ENCODE data around the gene MBD6. TPM values are rescaled to one million over a fixed set of nuclear protein-coding genes. Genes with fewer than 3 reads are reported as not detected.
"Not testable (repeated sequence)": the region's sequence is repeated elsewhere in the genome, so short reads cannot be mapped to it uniquely, and the experiment has no call there.

The MBD6 gene
- total and polyA plus RNA-seq, 2 donors = 5.6 to 60.5 TPM

DNA sequence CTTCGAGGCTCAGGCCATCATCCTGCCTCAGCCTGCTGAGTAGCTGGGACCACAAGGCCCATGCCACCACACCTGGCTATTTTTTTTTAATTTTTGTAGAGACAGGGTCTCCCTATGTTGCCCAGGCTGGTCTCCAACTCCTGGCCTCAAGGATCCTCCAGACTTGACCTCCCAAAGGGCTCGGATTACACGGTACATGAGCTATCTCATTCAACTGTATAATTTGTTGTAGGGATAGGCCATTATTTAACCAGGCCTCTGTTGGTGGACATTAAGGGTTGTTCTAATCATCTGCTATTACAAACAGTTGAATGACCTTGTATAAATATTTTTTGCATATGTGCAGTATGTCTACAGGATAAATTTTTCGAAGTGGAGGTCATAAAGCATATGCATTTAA, 36.2 kb downstream of the MBD6 start:
- no peaks in the 10 kb centered on the region for H3K36me3 ChIP-seq (ENCODE audit: control insufficient read depth in 2 of 2, insufficient read depth in 2 of 2, low read length in 1 of 2)
- DNase-seq (ENCODE audit: low read depth in 6 of 9, low spot score in 9 of 9) = no peak
- H3K9me3 ChIP-seq (ENCODE audit: control insufficient read depth in 2 of 2, insufficient read depth in 1 of 2, low read length in 1 of 2) = peaks cover 0 to 2% of the 10 kb centered on the region in 2 donors
- H3K4me1 ChIP-seq (ENCODE audit: control insufficient read depth in 2 of 2, insufficient read depth in 2 of 2, low read length in 2 of 2) = no peaks in the 10 kb centered on the region
- no peak overlapping the region for H3K4me3 ChIP-seq (ENCODE audit: low read length in 2 of 2)
- H3K27me3 ChIP-seq (ENCODE audit: control insufficient read depth in 2 of 2, insufficient read depth in 1 of 2, low read length in 1 of 2) = peaks cover 0 to 28% of the 10 kb centered on the region in 2 donors
- 92% methylated on average over 4 of the region's 4 CpGs for WGBS
- H3K27ac ChIP-seq (ENCODE audit: low read depth in 1 of 2, low read length in 1 of 2) = no peak overlapping the region

DNA sequence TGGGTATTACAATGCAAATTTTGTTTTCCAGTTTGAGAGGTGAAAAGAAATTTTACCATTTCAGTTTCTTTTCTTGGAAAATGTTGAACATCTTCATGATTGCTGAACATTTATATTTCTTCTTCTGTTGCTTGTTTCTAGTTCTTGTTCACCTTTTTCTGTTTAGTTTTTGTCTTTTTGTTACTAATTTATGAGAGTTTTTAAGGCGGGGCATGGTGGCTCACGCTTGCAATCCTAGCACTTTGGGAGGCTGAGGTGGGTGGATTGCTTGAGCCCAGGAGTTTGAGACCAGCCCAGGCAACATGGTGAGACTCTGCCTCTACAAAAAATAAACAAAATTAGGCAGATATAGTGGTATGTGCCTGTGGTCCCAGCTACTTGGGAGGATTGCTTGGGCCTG, 37.9 kb downstream of the MBD6 start:
- DNase-seq (ENCODE audit: low read depth in 6 of 9, low spot score in 9 of 9) = no peak
- H3K9me3 ChIP-seq (ENCODE audit: control insufficient read depth in 2 of 2, insufficient read depth in 1 of 2, low read length in 1 of 2) = no peaks in the 10 kb centered on the region
- H3K4me3 ChIP-seq (ENCODE audit: low read length in 2 of 2) = no peak overlapping the region
- H3K36me3 ChIP-seq (ENCODE audit: control insufficient read depth in 2 of 2, insufficient read depth in 2 of 2, low read length in 1 of 2) = no peaks in the 10 kb centered on the region
- 94% methylated on average over 2 of the region's 2 CpGs for WGBS
- H3K27me3 ChIP-seq (ENCODE audit: control insufficient read depth in 2 of 2, insufficient read depth in 1 of 2, low read length in 1 of 2) = peaks cover 0 to 24% of the 10 kb centered on the region in 2 donors
- no peaks in the 10 kb centered on the region for H3K4me1 ChIP-seq (ENCODE audit: control insufficient read depth in 2 of 2, insufficient read depth in 2 of 2, low read length in 2 of 2)
- no peak overlapping the region for H3K27ac ChIP-seq (ENCODE audit: low read depth in 1 of 2, low read length in 1 of 2)

DNA sequence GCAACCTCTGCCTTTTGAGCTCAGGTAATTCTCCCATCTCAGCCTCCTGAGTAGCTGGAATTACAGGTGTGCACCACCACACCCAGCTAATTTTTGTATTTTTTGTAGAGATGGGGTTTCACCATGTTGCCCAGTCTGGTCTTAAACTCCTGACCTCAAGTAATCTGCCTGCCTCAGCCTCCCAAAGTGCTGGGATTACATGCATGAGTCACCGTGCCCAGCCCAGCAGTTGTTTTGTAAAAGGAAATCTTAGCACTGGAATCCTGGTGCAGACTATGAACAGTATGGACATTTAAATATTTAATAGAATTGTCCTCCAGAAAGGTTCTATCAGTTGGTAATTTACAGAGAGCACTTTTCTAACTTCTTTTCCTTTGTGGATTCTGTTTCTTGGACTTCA, 38.5 kb downstream of the MBD6 start:
- 97% methylated on average over 1 of the region's 1 CpG for WGBS
- not testable (repeated sequence) for H3K4me3 ChIP-seq (ENCODE audit: low read length in 2 of 2); DNase-seq (ENCODE audit: low read depth in 6 of 9, low spot score in 9 of 9); H3K27ac ChIP-seq (ENCODE audit: low read depth in 1 of 2, low read length in 1 of 2); H3K4me1 ChIP-seq (ENCODE audit: control insufficient read depth in 2 of 2, insufficient read depth in 2 of 2, low read length in 2 of 2); H3K36me3 ChIP-seq (ENCODE audit: control insufficient read depth in 2 of 2, insufficient read depth in 2 of 2, low read length in 1 of 2); H3K9me3 ChIP-seq (ENCODE audit: control insufficient read depth in 2 of 2, insufficient read depth in 1 of 2, low read length in 1 of 2)
- peaks cover 0 to 24% of the 10 kb centered on the region in 2 donors for H3K27me3 ChIP-seq (ENCODE audit: control insufficient read depth in 2 of 2, insufficient read depth in 1 of 2, low read length in 1 of 2)

DNA sequence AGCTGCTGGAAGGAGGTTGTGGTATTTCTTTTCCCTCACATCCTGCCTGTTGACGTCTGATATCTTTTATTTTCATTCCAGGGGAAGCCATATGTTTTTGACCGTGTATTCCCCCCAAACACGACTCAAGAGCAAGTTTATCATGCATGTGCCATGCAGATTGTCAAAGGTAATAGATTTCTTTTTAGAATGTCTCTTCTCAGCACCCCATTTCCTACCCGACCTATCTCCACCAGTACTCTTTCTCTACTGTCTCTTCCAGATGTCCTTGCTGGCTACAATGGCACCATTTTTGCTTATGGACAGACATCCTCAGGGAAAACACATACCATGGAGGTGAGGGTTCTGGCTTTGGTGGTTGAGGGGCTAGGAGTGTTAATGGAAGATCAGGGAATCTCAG, 40.7 kb downstream of the MBD6 start:
- Histone ChIP-seq H3K36me3 (ENCODE audit: control insufficient read depth in 2 of 2, insufficient read depth in 2 of 2, low read length in 1 of 2) (no peaks in the 10 kb centered on the region), H3K9me3 (ENCODE audit: control insufficient read depth in 2 of 2, insufficient read depth in 1 of 2, low read length in 1 of 2) (no peaks in the 10 kb centered on the region), H3K4me1 (ENCODE audit: control insufficient read depth in 2 of 2, insufficient read depth in 2 of 2, low read length in 2 of 2) (no peaks in the 10 kb centered on the region), H3K4me3 (ENCODE audit: low read length in 2 of 2) (no peak overlapping the region), H3K27me3 (ENCODE audit: control insufficient read depth in 2 of 2, insufficient read depth in 1 of 2, low read length in 1 of 2) (peaks cover 0 to 24% of the 10 kb centered on the region in 2 donors), H3K27ac (ENCODE audit: low read depth in 1 of 2, low read length in 1 of 2) (no peak overlapping the region)
- no peak for DNase-seq (ENCODE audit: low read depth in 6 of 9, low spot score in 9 of 9)
- 19% methylated on average over 4 of the region's 4 CpGs for WGBS

DNA sequence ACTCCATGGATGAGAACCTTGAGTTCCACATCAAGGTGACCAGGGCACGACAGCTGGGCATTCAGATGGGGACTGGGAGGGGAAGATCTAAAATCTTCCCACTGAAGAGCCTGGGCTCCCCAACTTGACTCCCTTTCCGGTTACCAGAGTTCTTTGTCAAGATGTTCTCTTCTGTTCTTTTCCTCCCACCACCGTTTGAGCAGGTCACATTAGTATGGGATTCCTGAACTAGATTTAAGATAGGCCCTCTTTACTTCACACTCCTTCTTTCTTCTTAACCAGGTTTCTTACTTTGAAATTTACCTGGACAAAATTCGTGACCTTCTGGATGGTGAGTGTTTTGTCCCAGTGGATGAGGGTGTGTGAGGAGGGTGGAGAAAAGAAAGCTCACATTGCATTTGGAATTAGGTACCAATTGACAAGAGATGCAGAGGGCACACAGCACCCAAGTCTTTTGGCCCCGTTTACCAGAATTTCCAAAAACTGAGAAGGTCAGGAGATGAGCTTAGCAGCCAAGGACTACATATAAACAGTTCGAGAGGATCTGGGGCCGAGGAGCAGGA, 41.6 kb downstream of the MBD6 start:
- Histone ChIP-seq H3K27me3 (ENCODE audit: control insufficient read depth in 2 of 2, insufficient read depth in 1 of 2, low read length in 1 of 2) (peaks cover 0 to 29% of the 10 kb centered on the region in 2 donors), H3K27ac (ENCODE audit: low read depth in 1 of 2, low read length in 1 of 2) (no peak overlapping the region), H3K4me3 (ENCODE audit: low read length in 2 of 2) (no peak overlapping the region), H3K4me1 (ENCODE audit: control insufficient read depth in 2 of 2, insufficient read depth in 2 of 2, low read length in 2 of 2) (no peaks in the 10 kb centered on the region), H3K36me3 (ENCODE audit: control insufficient read depth in 2 of 2, insufficient read depth in 2 of 2, low read length in 1 of 2) (no peaks in the 10 kb centered on the region), H3K9me3 (ENCODE audit: control insufficient read depth in 2 of 2, insufficient read depth in 1 of 2, low read length in 1 of 2) (no peaks in the 10 kb centered on the region)
- 94% methylated on average over 7 of the region's 7 CpGs for WGBS
- DNase-seq (ENCODE audit: low read depth in 6 of 9, low spot score in 9 of 9) = no peak

DNA sequence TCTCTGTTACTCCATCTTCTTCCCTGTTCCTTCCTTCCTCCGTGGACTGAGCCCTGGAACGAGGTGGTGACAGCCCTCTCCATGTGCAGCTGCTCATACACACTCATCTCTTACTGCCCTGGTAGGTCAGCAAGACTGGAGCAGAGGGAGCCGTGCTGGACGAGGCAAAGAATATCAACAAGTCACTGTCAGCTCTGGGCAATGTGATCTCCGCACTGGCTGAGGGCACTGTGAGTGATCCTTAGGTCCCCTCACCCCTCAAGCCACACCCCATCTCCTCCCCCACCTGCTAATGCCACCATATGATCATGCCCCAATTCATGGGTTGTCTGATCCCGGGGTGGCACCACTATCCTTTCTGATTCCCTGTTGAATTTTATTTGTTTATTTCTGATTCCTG, 46.2 kb downstream of the MBD6 start:
- DNase-seq (ENCODE audit: low read depth in 6 of 9, low spot score in 9 of 9) = no peak
- H3K36me3 ChIP-seq (ENCODE audit: control insufficient read depth in 2 of 2, insufficient read depth in 2 of 2, low read length in 1 of 2) = no peaks in the 10 kb centered on the region
- 94% methylated on average over 6 of the region's 6 CpGs for WGBS

DNA sequence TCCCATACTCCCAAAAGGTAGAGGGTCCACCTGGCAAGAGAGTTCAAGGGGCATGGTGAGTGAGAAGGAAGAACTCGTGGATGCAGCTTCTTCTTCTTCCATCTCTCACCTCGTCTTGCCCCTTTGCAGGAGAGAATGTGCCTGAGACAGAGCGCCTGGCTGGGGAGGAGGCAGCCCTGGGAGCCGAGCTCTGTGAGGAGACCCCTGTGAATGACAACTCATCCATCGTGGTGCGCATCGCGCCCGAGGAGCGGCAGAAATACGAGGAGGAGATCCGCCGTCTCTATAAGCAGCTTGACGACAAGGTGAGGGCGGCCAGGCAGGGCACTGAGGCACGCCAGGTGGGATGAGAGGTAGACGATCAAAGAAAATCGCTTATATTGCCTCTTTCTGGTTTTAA, 47.2 kb downstream of the MBD6 start:
- WGBS = 95% methylated on average over 18 of the region's 18 CpGs
- Histone ChIP-seq H3K27ac (ENCODE audit: low read depth in 1 of 2, low read length in 1 of 2) (no peak overlapping the region), H3K36me3 (ENCODE audit: control insufficient read depth in 2 of 2, insufficient read depth in 2 of 2, low read length in 1 of 2) (no peaks in the 10 kb centered on the region), H3K4me3 (ENCODE audit: low read length in 2 of 2) (no peak overlapping the region), H3K9me3 (ENCODE audit: control insufficient read depth in 2 of 2, insufficient read depth in 1 of 2, low read length in 1 of 2) (no peaks in the 10 kb centered on the region), H3K4me1 (ENCODE audit: control insufficient read depth in 2 of 2, insufficient read depth in 2 of 2, low read length in 2 of 2) (no peaks in the 10 kb centered on the region), H3K27me3 (ENCODE audit: control insufficient read depth in 2 of 2, insufficient read depth in 1 of 2, low read length in 1 of 2) (peaks cover 0 to 27% of the 10 kb centered on the region in 2 donors)
- no peak for DNase-seq (ENCODE audit: low read depth in 6 of 9, low spot score in 9 of 9)

More for the DNA sequence above, 46.2 kb downstream of the MBD6 start:
- H3K27me3 ChIP-seq (ENCODE audit: control insufficient read depth in 2 of 2, insufficient read depth in 1 of 2, low read length in 1 of 2) = peaks cover 0 to 34% of the 10 kb centered on the region in 2 donors
- no peak overlapping the region for H3K27ac ChIP-seq (ENCODE audit: low read depth in 1 of 2, low read length in 1 of 2)
- H3K4me3 ChIP-seq (ENCODE audit: low read length in 2 of 2) = no peak overlapping the region
- H3K4me1 ChIP-seq (ENCODE audit: control insufficient read depth in 2 of 2, insufficient read depth in 2 of 2, low read length in 2 of 2) = no peaks in the 10 kb centered on the region
- H3K9me3 ChIP-seq (ENCODE audit: control insufficient read depth in 2 of 2, insufficient read depth in 1 of 2, low read length in 1 of 2) = no peaks in the 10 kb centered on the region

DNA sequence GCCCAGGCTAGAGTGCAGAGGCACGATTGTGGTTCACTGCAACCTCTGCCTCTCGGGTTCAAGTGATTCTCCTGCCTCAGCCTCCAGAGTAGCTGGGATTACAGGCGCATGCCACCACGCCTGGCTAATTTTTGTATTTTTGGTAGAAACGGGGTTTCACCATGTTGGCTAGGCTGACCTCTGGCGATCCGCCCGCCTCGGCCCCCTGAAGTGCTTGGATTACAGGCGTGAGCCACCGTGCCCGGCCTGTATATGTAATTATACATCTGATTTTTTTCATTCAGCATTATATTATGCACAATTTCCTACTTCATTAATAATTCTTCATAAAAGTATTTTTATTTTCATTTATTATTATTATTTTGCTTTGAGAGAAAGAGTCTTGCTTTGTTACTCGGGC, 47.8 kb downstream of the MBD6 start:
- not testable (repeated sequence) for H3K4me1 ChIP-seq (ENCODE audit: control insufficient read depth in 2 of 2, insufficient read depth in 2 of 2, low read length in 2 of 2); H3K36me3 ChIP-seq (ENCODE audit: control insufficient read depth in 2 of 2, insufficient read depth in 2 of 2, low read length in 1 of 2); H3K4me3 ChIP-seq (ENCODE audit: low read length in 2 of 2); H3K27ac ChIP-seq (ENCODE audit: low read depth in 1 of 2, low read length in 1 of 2); DNase-seq (ENCODE audit: low read depth in 6 of 9, low spot score in 9 of 9); H3K9me3 ChIP-seq (ENCODE audit: control insufficient read depth in 2 of 2, insufficient read depth in 1 of 2, low read length in 1 of 2)
- 94% methylated on average over 13 of the region's 13 CpGs for WGBS
- H3K27me3 ChIP-seq (ENCODE audit: control insufficient read depth in 2 of 2, insufficient read depth in 1 of 2, low read length in 1 of 2) = peaks cover 0 to 31% of the 10 kb centered on the region in 2 donors

DNA sequence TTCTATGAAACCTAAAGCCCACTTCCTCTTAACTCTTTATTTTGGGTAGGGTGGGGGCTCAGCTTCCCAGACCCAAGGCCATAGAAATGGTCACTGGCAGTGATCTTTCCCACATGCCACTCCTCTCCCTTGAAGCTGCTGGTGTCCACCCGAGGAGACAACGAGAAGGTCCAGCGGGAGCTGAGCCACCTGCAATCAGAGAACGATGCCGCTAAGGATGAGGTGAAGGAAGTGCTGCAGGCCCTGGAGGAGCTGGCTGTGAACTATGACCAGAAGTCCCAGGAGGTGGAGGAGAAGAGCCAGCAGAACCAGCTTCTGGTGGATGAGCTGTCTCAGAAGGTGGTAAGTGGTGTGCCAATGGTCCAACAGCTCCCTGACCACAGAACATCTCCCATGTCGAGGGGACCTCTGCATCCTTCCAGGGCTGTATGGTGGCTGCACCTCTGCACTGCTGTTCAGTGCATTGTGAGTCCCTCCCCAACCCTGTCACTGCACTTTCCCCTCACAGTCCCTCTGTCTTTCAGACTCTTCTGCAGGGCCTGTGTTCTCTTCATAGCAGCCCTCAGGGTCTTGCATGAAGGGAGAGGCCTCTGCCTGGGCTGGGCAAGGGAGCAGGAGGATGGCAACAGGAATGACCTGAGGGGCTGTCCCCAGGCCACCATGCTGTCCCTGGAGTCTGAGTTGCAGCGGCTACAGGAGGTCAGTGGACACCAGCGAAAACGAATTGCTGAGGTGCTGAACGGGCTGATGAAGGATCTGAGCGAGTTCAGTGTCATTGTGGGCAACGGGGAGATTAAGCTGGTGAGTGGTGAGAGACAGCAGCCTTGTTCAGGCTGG, 49.5 kb downstream of the MBD6 start:
- Histone ChIP-seq H3K4me3 (ENCODE audit: low read length in 2 of 2) (no peak overlapping the region), H3K27me3 (ENCODE audit: control insufficient read depth in 2 of 2, insufficient read depth in 1 of 2, low read length in 1 of 2) (peaks cover 0 to 43% of the 10 kb centered on the region in 2 donors), H3K27ac (ENCODE audit: low read depth in 1 of 2, low read length in 1 of 2) (no peak overlapping the region), H3K9me3 (ENCODE audit: control insufficient read depth in 2 of 2, insufficient read depth in 1 of 2, low read length in 1 of 2) (no peaks in the 10 kb centered on the region), H3K36me3 (ENCODE audit: control insufficient read depth in 2 of 2, insufficient read depth in 2 of 2, low read length in 1 of 2) (no peaks in the 10 kb centered on the region), H3K4me1 (ENCODE audit: control insufficient read depth in 2 of 2, insufficient read depth in 2 of 2, low read length in 2 of 2) (no peaks in the 10 kb centered on the region)
- DNase-seq (ENCODE audit: low read depth in 6 of 9, low spot score in 9 of 9) = no peak
- 94% methylated on average over 12 of the region's 12 CpGs for WGBS

All from thymus (tissue), 11 donors.